GM12873 (cell line): ENCODE data around the gene TMEM178B.

Experiments used
- TF ChIP-seq, protein P1 (sequence below): IDR thresholded peaks from 2 replicates; pipeline ENCODE4 v1.5.1; 2012; ENCODE audit warnings: low read depth, mild to moderate bottlenecking, moderate library complexity, low read length, control low read depth; ENCODE audit not compliant: insufficient read depth; ENCODE audit errors: missing control alignments

The TMEM178B gene

DNA sequence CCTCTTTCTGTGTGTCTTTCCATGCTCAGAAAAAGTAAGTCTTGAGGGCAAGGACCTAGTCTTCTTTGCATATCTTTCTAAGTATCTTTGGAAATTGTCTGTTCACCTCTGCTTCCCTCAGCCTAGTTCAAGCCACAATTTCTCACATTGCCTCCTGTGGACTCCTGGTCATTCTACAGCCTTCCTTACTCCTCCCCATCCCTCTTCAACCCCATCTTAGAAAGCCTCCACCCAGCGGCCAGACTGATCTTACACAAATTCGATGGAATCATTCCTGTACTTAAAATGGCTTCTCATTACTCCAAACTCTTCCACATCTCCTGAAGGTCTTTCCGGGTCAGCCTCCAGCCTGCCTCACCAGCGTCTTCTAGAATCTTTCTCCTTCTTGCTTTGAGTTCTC lies 453.2 kb downstream of the TMEM178B start:
- TF ChIP-seq, protein P1, sequence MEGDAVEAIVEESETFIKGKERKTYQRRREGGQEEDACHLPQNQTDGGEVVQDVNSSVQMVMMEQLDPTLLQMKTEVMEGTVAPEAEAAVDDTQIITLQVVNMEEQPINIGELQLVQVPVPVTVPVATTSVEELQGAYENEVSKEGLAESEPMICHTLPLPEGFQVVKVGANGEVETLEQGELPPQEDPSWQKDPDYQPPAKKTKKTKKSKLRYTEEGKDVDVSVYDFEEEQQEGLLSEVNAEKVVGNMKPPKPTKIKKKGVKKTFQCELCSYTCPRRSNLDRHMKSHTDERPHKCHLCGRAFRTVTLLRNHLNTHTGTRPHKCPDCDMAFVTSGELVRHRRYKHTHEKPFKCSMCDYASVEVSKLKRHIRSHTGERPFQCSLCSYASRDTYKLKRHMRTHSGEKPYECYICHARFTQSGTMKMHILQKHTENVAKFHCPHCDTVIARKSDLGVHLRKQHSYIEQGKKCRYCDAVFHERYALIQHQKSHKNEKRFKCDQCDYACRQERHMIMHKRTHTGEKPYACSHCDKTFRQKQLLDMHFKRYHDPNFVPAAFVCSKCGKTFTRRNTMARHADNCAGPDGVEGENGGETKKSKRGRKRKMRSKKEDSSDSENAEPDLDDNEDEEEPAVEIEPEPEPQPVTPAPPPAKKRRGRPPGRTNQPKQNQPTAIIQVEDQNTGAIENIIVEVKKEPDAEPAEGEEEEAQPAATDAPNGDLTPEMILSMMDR = no peak

DNA sequence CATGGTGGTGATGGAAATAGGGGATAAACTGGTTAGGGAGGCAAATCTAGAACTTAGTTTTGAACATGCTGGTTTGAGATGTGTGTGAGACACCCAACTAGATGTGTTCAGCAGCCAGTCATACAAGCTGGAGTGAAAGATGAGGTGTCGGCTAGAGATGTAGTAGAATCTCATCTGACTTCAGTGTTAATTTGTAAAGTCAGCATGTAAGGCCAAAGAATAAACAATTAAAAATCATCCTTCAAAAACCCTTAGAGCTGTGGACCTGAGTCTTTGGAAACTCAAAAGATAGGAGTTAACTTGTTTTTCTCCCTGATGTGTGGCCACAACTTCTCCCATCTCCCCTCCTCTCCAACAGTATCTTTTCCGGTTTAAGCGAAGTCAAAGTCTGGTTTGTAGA lies 454.5 kb downstream of the TMEM178B start:
- TF ChIP-seq, protein P1 = no peak
